HT1080 (cell line): ENCODE data around the gene SORCS3. TPM values are rescaled to one million over a fixed set of nuclear protein-coding genes. Genes with fewer than 3 reads are reported as not detected.
A peak's percentile ranks its signal among the peaks of the same experiment; 100 is the strongest.

Experiments
- DNase-seq: peaks from one replicate; pipeline ENCODE4 v3.0.0-alpha.2; 2015; ENCODE audit warnings: low read depth
- total RNA-seq: library from RNA; depleted of rRNA; stranded (reverse); fragments of >200 nt; shearing (Covaris generic); gene quantifications from 2 replicates; pipeline ENCODE4 v1.2.3, GENCODE V29; 2014

Gene SORCS3
- total RNA-seq, 1 experiment from 2014 or later: 0.05 TPM

GRCh38 chr10:105170521-105170920 is 529.4 kb downstream of the SORCS3 start:
- no peak for DNase-seq

GRCh38 chr10:105171945-105172344 is 530.9 kb downstream of the SORCS3 start:
- DNase-seq: no peak

GRCh38 chr10:105181626-105182025 is 540.5 kb downstream of the SORCS3 start:
- DNase-seq: no peak

GRCh38 chr10:105183536-105183935 is 542.4 kb downstream of the SORCS3 start:
- no peak for DNase-seq

- peak; percentile 69 for DNase-seq
Observed at GRCh38 chr10:105185161-105185560, 544.1 kb downstream of the SORCS3 start.

- DNase-seq: no peak
Observed at GRCh38 chr10:105187243-105187642, 546.2 kb downstream of the SORCS3 start.

- peak; percentile 96 for DNase-seq
Observed at GRCh38 chr10:105188737-105189462, 547.8 kb downstream of the SORCS3 start.

GRCh38 chr10:105189463-105189800 is 548.3 kb downstream of the SORCS3 start:
- DNase-seq: peak; percentile 76

- no peak for DNase-seq
Observed at GRCh38 chr10:105192146-105192545, 551.1 kb downstream of the SORCS3 start.

GRCh38 chr10:105192861-105193260 is 551.8 kb downstream of the SORCS3 start:
- no peak for DNase-seq

GRCh38 chr10:105195831-105196230 is 554.7 kb downstream of the SORCS3 start:
- no peak for DNase-seq

- DNase-seq: no peak
Observed at GRCh38 chr10:105197598-105198364, 556.7 kb downstream of the SORCS3 start.

- DNase-seq: no peak
Observed at GRCh38 chr10:105206616-105207015, 565.5 kb downstream of the SORCS3 start.

GRCh38 chr10:105207476-105207995 is 566.4 kb downstream of the SORCS3 start:
- no peak for DNase-seq

- no peak for DNase-seq
Observed at GRCh38 chr10:105210546-105210945, 569.5 kb downstream of the SORCS3 start.

GRCh38 chr10:105237685-105238084 is 596.6 kb downstream of the SORCS3 start:
- no peak for DNase-seq

GRCh38 chr10:105239311-105240219 is 598.5 kb downstream of the SORCS3 start:
- DNase-seq: no peak

- DNase-seq: no peak
Observed at GRCh38 chr10:105241254-105241653, 600.2 kb downstream of the SORCS3 start.

- no peak for DNase-seq
Observed at GRCh38 chr10:105243381-105243780, 602.3 kb downstream of the SORCS3 start.

GRCh38 chr10:105243825-105244224 is 602.7 kb downstream of the SORCS3 start:
- no peak for DNase-seq

GRCh38 chr10:105247831-105248499 is 606.9 kb downstream of the SORCS3 start:
- no peak for DNase-seq
